HepG2 (cell line): Measurements from ENCODE around the gene CTNNBIP1. TPM values are rescaled to one million over a fixed set of nuclear protein-coding genes. Genes with fewer than 3 reads are reported as not detected.

Experiments used
- CSRNP2 ChIP-seq: sonication (generic); formaldehyde crosslinking; conservative IDR thresholded peaks from 2 replicates; pipeline ENCODE4 v1.8.0; 2022; ENCODE audit warnings: low read depth, missing genetic modification reagents
- FOXP1 ChIP-seq, 2 experiments: fragments of 450-650 bp in 1 of 2; IDR thresholded peaks; 2 replicates each; pipeline ENCODE4 v1.6.1; 2017 to 2018; ENCODE audit warnings: antibody characterized with exemption in 1 of 2
- HIVEP1 ChIP-seq: sonication (generic); formaldehyde crosslinking; IDR thresholded peaks from 2 replicates; pipeline ENCODE4 v1.4.0; 2020; ENCODE audit warnings: mild to moderate bottlenecking, missing genetic modification reagents
- IRX3 ChIP-seq: sonication (generic); formaldehyde crosslinking; IDR thresholded peaks from 2 replicates; pipeline ENCODE4 v1.8.1; 2023; ENCODE audit warnings: mild to moderate bottlenecking, low read depth, missing genetic modification reagents, borderline replicate concordance
- KAT8 ChIP-seq: IDR thresholded peaks from 2 replicates; pipeline ENCODE4 v1.6.1; 2016; ENCODE audit warnings: missing genetic modification reagents, missing compliant biosample characterization
- MAX ChIP-seq: IDR thresholded peaks from 2 replicates; pipeline ENCODE4 v1.6.1; 2012; ENCODE audit warnings: inconsistent platforms
- MTF2 ChIP-seq: sonication (generic); formaldehyde crosslinking; IDR thresholded peaks from 2 replicates; pipeline ENCODE4 v1.5.0; 2020; ENCODE audit warnings: missing genetic modification reagents, borderline replicate concordance
- NCOA5 ChIP-seq: sonication (generic); formaldehyde crosslinking; IDR thresholded peaks from 2 replicates; pipeline ENCODE4 v1.4.0; 2020; ENCODE audit warnings: missing genetic modification reagents
- NR2C2 ChIP-seq: sonication (generic); formaldehyde crosslinking; IDR thresholded peaks from 2 replicates; pipeline ENCODE4 v1.4.0; 2020; ENCODE audit warnings: missing genetic modification reagents, mild to moderate bottlenecking, moderate library complexity, borderline replicate concordance
- POLR2A ChIP-seq, 2 experiments: IDR thresholded peaks; 2 replicates each; pipeline ENCODE4 v1.6.1; 2011; ENCODE audit warnings: low read depth in 2 of 2, low read length in 2 of 2, mild to moderate bottlenecking in 1 of 2, moderate library complexity in 1 of 2; ENCODE audit not compliant: insufficient read depth in 1 of 2
- PPARG ChIP-seq: conservative IDR thresholded peaks from 2 replicates; pipeline ENCODE4 v1.6.1; 2016; ENCODE audit warnings: missing biosample characterization, missing genetic modification reagents
- RBM22 ChIP-seq: fragments of 200-400 bp; formaldehyde crosslinking; optimal IDR thresholded peaks from 2 replicates; pipeline ENCODE3; 2017; ENCODE audit warnings: mild to moderate bottlenecking, low read length, moderate library complexity
- SKIL ChIP-seq: sonication (generic); formaldehyde crosslinking; IDR thresholded peaks from 2 replicates; pipeline ENCODE4 v1.8.0; 2022; ENCODE audit warnings: missing genetic modification reagents, mild to moderate bottlenecking, moderate library complexity, borderline replicate concordance
- SP2 ChIP-seq: sonication (generic); formaldehyde crosslinking; IDR thresholded peaks from 2 replicates; pipeline ENCODE4 v1.5.1; 2020; ENCODE audit warnings: mild to moderate bottlenecking, missing genetic modification reagents
- ZNF225 ChIP-seq: sonication (generic); formaldehyde crosslinking; IDR thresholded peaks from 2 replicates; pipeline ENCODE4 v1.4.0; 2020; ENCODE audit warnings: mild to moderate bottlenecking, missing genetic modification reagents
- ZNF230 ChIP-seq: sonication (generic); formaldehyde crosslinking; IDR thresholded peaks from 2 replicates; pipeline ENCODE4 v1.4.0; 2020; ENCODE audit warnings: mild to moderate bottlenecking, missing genetic modification reagents
- ZNF24 ChIP-seq: fragments of 450-650 bp; IDR thresholded peaks from 2 replicates; pipeline ENCODE4 v1.6.1; 2017; ENCODE audit warnings: antibody characterized with exemption, mild to moderate bottlenecking
- ZNF367 ChIP-seq: sonication (generic); formaldehyde crosslinking; IDR thresholded peaks from 2 replicates; pipeline ENCODE4 v1.4.0; 2020; ENCODE audit warnings: missing genetic modification reagents, borderline replicate concordance
- ZNF382 ChIP-seq: sonication (generic); formaldehyde crosslinking; IDR thresholded peaks from 2 replicates; pipeline ENCODE4 v1.5.0; 2020; ENCODE audit warnings: missing genetic modification reagents, mild to moderate bottlenecking, borderline replicate concordance
- ZNF597 ChIP-seq: sonication (generic); formaldehyde crosslinking; IDR thresholded peaks from 2 replicates; pipeline ENCODE4 v1.5.0; 2020; ENCODE audit warnings: missing genetic modification reagents
- ZNF629 ChIP-seq: sonication (generic); formaldehyde crosslinking; conservative IDR thresholded peaks from 2 replicates; pipeline ENCODE4 v1.5.0; 2020; ENCODE audit warnings: missing genetic modification reagents
- ZNF710 ChIP-seq: sonication (generic); formaldehyde crosslinking; IDR thresholded peaks from 2 replicates; pipeline ENCODE4 v1.5.0; 2020; ENCODE audit warnings: mild to moderate bottlenecking, missing genetic modification reagents, borderline replicate concordance
- ZNF749 ChIP-seq: sonication (generic); formaldehyde crosslinking; IDR thresholded peaks from 2 replicates; pipeline ENCODE4 v1.8.0; 2022; ENCODE audit warnings: mild to moderate bottlenecking, missing genetic modification reagents, moderate library complexity, borderline replicate concordance
- polyA plus RNA-seq, 8 experiments: library from polyadenylated mRNA; depleted of rRNA in 3 of 8; stranded (reverse) in 7 of 8; unstranded in 1 of 8; fragments of >200 nt; fragmentation: Illumina TruSeq in 4 of 8; extraction: Trizol in 4 of 8; gene quantifications; 2 replicates each; pipeline versions ENCODE4 v1.2.1 to v1.2.3, GENCODE V29; 2011 to 2016; ENCODE audit warnings: low read depth in 4 of 8, missing spikeins in 1 of 8, mixed read lengths in 1 of 8; ENCODE audit not compliant: insufficient read depth in 1 of 8
- total RNA-seq, 5 experiments: library from RNA; depleted of rRNA; stranded (reverse); fragments of >200 nt; fragmentation: Illumina TruSeq; extraction: Trizol; gene quantifications; 2 replicates each; pipeline ENCODE4 v1.2.3, GENCODE V29; 2016; ENCODE audit warnings: low read depth in 1 of 5

Gene CTNNBIP1
- total and polyA plus RNA-seq, 2 of the 13 experiments (the other 11 are each of a cell fraction or from before 2014, with no cell fraction given), result 71.7 to 83.0 TPM

GRCh38 chr1:9929431-9930385, 19.6 kb upstream of the CTNNBIP1 start (continued):
- TF ChIP-seq NR2C2 (peak; percentile 80), ZNF382 (no peak), ZNF24 (no peak), FOXP1 (IDR thresholded peaks at IDR 0.05) (peak; percentile 31; the same call in 1 of the 2 replicates), FOXP1 (CRISPR knock-in tag; IDR thresholded peaks at IDR 0.05) (peak; percentile 92), ZNF597 (CRISPR knock-in tag) (no peak), HIVEP1 (CRISPR knock-in tag) (no peak), MTF2 (CRISPR knock-in tag) (no peak), CSRNP2 (CRISPR knock-in tag) (no peak), POLR2A (IDR thresholded peaks at IDR 0.05; ENCODE audit: insufficient read depth in 1 of 2, low read depth in 2 of 2, low read length in 2 of 2) (no peak), ZNF749 (CRISPR knock-in tag) (no peak), MAX (no peak), KAT8 (CRISPR knock-in tag) (peak; percentile 49; the same call in 1 of the 2 replicates), SKIL (CRISPR knock-in tag) (no peak), ZNF629 (no peak), ZNF230 (CRISPR knock-in tag) (0 out of 2 replicates have a peak, but pooled peaks have one; percentile 39), RBM22 (no peak), ZNF710 (CRISPR knock-in tag) (0 out of 2 replicates have a peak, but pooled peaks have one; percentile 36), PPARG (CRISPR knock-in tag) (peak; percentile 96), ZNF225 (CRISPR knock-in tag) (no peak), IRX3 (no peak), NCOA5 (CRISPR knock-in tag) (no peak), ZNF367 (no peak), SP2 (CRISPR knock-in tag) (no peak)
